NCI-H524 (cell line): ENCODE data around the gene LIG4.

Source experiments
- DNase-seq, 2 experiments: peaks; one replicate each; lab custom pipeline; 2025; lab: John Stamatoyannopoulos, UW

LIG4 gene

DNA sequence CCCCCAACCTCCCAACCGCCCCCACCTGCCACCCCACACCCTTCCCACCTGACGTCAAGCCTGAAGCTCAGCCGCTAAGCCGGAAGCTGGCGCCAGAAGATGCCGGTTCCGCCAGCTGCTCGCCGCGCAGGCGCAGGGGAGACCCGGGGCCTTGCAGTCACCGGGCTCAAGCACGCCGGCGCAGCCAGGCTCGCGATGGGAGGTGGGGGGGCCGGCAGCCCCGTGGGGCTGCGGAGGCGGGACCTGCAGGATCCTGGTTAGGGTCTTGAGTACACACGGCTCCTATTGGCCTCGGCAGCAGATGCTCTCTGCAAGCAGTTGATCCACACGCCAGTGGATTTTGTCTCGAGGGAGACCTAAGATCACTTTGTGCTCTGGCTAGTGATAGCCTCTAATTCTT lies at the start of gene LIG4:
Gene LIG4 (minus strand): TSS at position 101 of the 400 bp plus-strand sequence. CDS start 4,268 bp downstream, outside the sequence.
- DNase-seq, result peak; percentile 87 to 94

DNA sequence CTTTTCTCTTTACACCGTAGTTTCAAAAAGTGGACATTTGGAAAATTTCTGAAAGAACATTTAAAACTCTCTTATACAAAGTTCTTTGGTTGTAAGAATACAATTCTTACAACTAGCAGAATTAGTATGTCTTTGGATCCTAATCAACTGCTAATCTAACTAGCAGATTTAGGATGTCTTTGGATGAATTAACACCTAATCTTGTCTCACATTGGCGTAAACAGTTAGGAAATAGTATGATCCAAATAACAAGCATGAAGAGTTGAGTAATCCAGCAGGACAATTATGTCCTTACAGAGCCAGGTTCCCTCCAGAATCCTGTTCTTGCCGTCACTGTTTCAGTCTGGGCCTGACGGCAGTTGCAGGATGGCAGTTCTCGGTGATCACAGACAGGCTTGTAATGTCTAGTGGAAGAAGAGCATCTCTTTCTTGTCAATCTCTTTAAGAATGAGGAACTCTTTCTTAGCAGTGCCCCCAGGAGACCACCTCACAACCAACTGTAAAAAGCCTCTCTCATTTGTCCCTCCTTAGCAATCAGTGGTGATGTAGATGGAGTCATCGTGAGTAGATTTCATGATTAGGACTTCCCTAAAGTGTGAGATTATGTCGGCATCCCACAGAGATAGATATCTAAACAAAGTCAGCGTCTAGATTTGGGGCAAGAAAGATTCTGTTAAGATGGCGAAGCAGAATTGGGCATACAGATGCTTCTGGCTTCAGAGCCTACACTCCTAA lies 48.5 kb upstream of the LIG4 start:
- no peak for DNase-seq

DNA sequence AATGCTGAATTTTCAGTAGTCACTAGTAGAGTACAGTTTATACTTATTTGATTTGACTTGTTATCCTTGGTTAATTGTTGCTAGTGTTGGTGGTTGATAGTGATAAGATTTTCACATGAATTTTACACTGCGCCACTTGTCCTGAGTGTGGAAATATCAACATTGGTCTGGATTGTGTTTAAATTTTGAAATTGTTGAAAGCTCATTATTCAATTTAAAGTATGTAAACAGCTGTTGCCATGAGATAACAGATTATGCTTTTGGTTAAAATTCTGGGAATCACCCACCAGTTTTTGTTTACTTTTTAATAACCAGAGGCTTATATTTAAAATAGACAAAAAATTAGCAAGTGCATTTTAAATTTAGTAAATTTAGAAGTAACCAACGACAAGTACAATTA lies 41.9 kb upstream of the LIG4 start:
- DNase-seq, result no peak

DNA sequence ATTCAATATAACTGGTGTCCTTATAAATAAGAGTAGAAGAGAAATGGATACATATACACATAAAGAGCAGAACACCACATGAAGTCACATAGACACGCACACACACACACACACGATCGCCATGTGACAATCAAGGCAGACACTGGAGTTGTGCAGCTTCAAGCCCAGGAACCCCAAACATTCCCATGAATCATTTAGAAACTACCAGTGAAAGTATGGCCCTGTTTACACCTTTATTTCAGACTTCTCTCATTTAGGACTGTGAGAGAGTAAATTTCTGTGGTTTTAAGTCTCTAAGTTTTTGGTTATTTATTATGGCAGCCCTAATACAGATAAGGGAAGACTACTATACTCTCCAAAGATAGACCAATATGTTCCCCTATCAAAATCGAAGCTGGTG lies 33.8 kb upstream of the LIG4 start:
- DNase-seq, result no peak

DNA sequence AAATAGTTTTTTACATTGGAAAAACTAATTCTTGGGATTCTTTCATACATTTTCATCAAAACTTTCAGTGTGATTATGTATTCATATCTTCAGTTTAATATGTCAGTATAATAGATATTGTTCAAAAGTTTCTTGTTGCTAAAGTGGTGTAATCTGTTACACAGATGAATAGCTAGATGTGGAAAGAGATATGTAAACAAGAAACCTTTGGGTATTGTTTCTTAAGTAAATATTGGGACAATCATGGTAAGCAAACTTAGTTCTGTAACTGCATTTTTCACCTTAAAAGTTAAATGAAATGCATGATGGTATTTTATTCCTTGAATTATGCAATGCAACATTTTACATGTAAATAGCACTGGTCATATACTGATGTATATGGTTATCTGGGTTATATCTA lies 15.0 kb upstream of the LIG4 start:
- DNase-seq, result no peak

DNA sequence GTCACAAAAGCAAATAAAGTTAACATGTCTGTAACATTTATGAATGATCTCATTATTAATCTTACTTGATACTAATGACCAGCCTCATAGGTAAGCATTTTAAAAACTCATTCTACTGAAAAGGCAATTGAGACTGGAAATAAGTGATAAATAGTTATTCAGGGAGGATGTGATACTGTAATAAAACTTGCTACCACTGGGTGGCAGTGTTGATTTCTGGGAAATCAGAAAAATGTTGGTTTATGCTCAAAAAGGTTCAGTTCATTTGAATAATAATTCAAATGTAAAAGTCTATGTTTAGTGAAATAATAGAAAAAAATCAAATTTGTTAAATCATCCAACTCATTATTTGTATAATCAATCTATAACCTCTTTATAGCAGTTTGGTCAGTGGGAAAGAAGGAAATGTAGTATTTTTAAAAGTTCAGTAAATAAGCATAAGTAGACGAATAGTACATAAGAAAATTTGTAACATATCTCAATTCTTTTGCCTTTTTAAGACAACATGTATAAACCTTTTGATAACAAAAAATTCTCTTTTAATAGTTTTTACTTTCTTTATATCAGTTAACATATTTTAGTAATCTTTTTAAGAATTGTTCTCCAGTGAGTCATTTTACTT lies 12.4 kb upstream of the LIG4 start:
- DNase-seq, result peak in 1 of 2 experiments; percentile 24

DNA sequence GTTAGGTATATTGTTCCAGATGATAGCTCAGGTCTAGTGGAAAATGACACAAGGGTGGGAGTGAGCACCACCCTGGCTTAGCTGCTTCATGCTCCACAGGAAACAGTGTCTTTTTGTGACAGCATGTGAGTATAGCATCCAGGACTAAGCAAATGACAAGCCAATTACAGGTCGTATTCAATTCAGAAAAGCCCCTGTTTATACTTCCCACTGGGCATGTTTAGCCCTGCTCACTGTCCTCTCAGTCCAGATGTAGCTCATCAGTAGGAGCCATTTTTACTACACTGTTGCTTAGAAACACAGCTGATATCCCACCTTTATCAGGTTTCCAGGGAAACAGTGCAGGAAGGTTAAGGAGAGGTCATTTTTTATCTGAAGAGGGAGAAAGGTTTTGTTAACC lies 10.8 kb upstream of the LIG4 start:
- DNase-seq, result peak in 1 of 2 experiments; percentile 44

DNA sequence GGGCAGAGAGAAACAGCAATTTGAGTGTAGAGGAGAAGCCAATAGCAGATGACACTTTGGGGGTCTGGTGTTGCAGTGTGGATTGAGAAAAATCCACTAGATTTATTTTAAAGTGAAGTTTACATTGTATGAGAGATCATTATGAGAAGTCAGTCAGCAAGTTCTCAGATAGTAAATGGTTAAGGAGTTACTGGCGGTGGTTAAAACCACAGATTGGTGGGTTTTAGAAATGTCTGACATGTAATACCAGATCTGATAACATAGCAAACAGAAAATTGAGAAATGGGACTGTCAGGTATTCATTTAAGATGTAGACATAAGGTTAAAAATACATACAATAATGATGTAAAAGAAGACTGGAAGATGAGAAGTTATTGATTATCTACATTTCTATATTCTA lies 10.1 kb upstream of the LIG4 start:
- DNase-seq, result no peak

DNA sequence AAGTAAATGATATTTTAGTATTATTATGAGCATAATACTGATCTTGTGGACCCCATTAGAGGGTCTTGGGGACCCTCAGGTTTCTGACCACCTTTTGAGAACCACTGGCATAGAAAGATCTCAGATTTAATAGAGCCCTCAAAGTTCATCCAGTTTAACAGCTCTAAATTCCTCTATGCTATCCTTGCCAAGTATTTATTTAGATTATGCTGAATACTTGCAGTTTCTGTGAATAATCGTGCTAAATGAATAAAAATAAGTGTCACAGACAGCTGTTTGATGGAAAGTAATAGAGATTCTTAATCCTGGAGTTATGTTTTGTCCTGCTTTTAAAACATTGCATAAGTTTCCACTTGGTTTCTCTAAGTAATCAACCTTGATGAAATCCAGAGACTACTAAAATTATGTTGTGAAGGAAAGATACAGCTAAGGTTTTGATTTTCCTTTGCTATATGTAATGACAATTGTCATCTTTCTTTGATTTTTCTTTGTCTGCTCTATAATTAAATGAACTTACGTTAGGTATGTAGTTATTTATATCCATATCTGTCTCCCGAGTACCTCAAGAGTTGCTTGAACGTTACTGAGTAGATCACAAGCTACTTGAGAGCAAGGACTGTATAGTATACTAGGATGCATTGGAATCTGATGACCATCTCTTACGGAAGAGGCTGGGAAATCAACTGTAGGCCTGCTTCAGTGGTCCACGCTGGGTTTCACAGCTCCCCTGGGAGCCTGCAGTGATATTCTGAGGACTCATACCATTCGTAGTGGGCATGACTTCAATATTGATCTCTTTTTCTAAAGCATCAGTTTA lies 8.6 kb upstream of the LIG4 start:
- DNase-seq, result no peak

DNA sequence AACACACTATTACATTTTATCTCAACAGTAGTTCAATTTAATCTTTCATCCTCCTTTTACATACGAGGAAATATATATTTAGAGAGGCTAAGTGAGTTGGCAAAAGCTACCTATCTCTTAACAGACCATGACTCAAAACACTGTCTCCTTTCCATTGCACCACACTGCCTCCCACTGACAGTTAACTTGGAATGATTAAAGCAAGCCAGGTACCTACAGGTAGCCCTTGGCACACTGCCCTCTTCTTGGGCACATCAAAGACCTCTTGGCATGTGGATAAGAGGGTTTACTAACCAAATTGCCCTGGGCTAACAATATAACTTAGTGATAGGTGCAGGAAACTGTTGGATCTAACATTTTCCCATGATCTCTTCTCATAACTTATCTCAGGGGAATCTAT lies 4.7 kb upstream of the LIG4 start:
- peak in 1 of 2 experiments; percentile 21 for DNase-seq

DNA sequence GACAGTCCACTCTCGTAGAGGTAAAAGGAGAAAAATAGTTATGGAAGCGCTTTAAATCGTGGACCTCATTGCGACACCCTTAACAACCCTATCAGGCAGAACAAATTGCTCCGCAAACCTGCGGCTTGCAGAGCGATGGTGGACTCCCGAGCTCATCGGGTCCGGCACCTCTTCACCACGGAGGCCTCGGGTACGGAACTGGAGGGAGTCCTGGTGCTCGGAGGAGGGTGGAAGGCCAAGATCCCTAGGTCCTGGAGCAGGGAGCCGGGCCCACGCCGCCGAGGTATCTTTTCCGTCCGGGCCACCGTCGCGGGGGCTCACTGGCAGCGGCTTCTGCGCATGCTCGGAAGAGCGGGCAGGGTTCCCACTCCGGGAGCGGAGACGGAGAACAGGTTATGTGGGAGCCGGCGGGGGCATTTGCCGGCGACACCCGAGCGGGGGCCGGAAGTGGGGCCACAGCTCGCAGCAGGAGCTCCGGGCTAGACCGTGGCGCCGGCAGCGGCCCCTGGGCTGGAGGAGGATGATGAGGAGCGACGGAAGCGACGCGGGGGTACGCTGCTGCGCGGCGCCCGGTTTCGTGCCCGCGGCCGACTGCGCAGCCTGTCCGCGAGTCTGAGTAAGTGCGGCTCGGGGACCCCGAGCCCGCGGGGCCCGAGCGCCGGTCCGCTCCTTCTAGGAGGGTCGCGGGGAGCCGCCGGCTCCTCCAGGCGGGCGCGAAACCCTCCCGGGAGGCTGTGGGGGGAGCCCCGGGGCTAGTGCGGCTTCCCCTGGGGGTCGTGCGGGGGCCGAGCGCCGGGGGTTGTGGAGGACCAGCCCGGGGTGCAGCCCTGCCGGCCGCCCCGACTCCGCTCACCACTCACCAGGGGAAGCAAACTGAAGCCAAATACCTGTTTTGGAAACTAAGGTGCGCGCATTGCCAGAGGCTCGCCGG lies 3.0 kb upstream of the LIG4 start, which contains the start of gene ABHD13:
Gene ABHD13 (plus strand): TSS at position 349 of the 931 bp plus-strand sequence. CDS start 10,827 bp downstream, outside the sequence.
- DNase-seq, result peak; percentile 88 to 94

DNA sequence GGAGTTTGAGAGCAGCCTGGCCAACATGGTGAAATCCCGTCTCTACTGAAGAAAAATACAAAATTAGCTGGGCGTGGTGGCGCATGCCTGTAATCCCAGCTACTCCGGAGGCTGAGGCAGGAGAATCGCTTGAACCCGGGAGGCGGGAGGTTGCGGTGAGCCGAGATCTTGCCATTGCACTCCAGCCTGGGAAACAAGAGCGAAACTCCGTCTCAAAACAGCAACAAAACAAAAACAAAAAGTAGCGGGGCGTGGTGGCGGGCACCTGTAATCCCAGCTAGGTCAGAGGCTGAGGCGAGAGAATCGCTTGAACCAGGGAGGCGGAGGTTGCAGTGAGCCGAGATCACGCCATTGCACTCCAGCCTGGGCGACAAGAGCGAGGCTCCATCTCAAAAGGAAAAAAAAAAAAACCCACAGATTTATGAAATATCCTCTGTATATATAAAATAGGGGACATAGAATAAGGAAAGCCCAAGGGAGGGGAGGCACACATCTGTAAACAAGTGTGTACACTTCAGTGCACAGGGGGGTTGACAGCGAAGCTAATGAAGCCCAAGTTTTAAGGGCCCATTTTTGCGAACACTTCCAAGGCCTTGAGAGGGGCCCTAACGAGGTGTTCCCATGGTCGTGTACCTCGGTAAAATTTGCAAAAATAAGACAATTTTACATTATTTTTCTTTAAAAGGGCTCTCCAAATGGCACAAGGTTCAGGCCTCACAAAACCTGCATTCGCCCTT lies 2.1 kb upstream of the LIG4 start:
- peak in 1 of 2 experiments; percentile 5 for DNase-seq

DNA sequence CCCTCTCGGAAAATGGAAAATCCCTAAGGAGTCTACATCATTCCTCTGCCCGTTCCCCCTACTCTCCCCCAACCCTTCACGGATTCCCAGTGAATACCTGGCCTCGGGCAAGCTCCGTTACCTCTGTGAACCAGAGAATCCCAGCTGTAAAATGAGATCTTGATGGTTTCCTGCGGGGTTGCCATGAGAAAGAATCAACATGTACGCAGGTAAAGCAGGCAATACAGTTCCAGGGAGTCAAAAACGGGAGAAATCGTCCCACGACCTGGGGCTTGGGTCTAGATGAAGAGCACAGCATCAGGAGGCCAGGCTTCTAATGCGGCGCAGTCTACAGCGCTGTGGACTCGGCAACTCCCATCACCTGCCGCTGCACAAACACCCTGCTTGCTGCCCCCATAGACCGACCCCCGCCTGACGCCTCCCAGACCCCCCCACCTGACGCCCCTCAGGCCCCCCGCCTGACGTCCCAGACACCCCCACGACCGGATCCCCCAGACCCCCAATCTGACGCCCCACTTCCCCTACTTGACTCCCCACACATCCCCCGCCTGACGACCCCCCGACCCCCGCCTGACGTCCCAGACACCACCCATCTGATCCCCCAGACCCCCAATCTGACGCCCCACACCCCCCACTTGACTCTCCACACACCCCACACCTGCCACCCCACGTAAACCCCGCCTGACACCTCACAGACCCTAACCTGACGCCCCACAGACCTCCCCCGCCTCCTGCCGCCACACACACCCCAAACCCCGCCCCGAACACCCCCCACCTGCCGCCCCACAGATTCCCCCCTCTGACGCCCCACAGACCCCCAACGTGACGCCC lies 680 bp downstream of the LIG4 start:
- DNase-seq, result peak in 1 of 2 experiments; percentile 18

DNA sequence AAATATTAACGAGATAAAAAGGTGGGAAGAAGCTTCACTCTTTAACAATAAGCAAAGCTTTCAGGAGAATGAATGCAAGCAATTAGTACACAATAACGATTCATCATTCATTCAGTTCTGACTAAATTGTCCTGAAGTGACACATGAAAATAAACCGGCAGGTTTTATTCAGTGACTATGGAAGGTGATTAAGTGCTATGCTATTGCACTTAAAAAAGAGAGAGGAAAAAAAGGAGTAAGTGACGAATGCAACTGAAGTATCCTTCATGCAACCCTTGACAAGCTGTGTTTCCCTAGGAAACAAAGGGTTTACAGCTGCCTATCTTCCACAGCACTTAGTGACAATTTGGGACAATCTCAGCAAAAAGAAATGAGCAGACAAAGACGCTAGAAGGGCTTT lies 1.4 kb downstream of the LIG4 start:
- DNase-seq, result no peak

DNA sequence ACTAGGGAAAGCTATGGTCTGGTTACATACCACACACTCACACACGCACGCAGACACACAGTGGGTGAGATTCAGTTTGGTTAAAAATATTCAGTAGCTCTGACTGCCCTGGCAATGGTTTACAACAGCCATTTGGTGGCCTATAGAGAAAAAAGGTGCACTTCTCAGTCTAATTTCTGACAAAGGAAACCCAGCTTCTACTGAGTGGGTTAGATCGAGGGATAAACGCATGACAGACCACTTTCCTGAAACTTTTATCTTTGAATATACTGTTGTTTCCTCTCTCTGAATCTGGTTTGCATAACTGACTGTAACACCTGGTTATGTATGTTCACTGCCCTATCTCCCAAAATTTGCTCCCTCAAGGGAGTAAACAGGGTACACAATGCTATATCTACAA lies 2.5 kb downstream of the LIG4 start:
- no peak for DNase-seq

DNA sequence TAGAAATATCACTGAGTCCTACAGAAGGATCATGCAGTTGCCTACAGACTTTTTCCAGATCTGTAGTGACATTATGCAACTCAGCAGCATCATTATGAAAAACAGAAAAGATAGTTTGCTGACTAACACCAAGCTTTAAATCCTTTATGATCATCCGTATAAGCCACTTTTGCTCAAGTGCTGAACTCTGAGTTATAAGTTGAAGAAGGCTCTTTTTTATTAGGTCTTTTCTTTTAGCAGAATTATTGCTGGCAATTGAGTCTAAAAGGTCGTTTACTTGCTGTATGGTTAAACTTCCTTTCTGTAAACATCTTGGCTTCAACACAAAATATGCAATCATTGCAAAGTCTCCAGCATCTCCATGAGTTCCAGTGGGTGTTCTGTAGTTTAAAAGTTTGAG lies 4.8 kb downstream of the LIG4 start:
- DNase-seq, result no peak

DNA sequence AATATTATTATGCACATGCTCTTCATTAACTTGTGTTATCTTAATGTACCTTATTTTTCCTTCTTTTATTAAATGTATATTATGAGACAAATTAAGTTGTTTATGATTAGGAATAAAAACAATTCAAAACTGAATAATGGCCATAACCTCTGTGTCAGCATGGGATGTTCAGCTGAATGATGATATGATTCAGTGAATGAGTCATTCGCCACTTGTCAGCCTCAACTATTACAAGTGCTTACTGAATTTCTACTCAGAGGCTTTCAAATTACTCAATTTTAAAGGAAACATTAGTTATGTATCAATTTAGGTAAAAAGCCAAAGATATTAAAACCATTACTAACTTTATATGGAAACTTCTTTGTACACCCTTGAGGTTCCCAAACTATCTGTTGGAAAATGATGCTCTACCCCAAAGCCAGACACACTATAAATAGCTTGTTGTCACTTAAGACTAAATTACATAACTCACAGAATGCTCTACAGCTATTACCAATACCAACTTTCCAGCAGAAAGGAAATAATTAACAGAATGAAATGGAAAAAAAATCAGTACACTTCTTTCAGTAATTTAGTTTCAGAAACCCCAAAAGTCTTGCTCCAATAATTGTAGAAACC lies 14.4 kb downstream of the LIG4 start:
- no peak for DNase-seq

DNA sequence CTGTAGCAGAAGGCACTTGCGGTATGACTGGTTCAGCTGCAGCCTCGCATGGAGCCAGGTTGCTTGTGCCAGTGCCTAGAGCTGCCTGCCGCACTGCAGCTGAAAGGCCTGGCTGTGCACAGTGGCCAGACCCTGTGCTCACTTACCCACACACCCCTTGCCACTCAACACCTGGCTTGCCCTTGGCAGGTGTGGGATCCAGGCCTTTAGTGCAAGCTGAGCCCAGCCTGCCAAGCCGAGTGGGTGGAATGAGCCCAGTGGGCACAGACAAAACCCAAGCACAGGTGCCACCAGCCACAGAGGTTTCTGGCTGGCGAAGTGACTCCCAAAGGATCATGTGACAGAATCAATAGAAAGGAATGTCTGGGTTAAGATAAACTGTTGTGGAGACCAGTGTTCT lies 19.5 kb downstream of the LIG4 start:
- no peak for DNase-seq

DNA sequence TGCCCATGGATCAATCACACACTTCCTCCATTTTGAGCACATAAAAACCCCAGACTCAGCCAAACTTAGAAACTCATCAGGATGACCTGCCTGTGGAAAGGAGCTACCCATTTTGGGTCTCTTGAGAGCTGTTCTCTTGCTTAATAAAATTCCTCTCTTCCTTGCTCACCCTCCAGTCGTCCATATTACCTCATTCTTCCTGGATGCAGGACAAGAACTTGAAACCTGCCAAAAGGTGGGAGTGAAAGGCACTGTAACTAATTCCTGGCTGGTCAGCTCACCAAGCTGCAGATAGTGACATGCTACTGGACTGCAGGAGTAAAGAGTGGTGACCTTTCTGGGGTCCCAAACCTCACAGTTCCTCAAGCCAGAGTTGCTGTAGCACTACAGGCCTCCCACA lies 20.2 kb downstream of the LIG4 start:
- DNase-seq, result no peak
